ENCODE measurements around the gene RASSF7. TPM values are rescaled to one million over a fixed set of nuclear protein-coding genes. Genes with fewer than 3 reads are reported as not detected.
A peak's percentile ranks its signal among the peaks of the same experiment; 100 is the strongest.

The RASSF7 gene
- total and polyA plus RNA-seq, 2 donors (not counting 1 experiment from before 2014, with no cell fraction given): 29.8 to 89.3 TPM

GRCh38 chr11:579830-580601 is 19.2 kb downstream of the RASSF7 start:
- Histone ChIP-seq H3K9ac (ENCODE audit: low read length) (no peak overlapping the region), H3K4me2 (replicated peaks; ENCODE audit: low read depth, low read length, poor library complexity, severe bottlenecking) (peak overlapping the region; percentile 6), H4K20me1 (ENCODE audit: control insufficient read depth, insufficient read depth, low read length, poor library complexity, severe bottlenecking) (peaks cover 81% of the 10 kb centered on the region), H3K9me3 (ENCODE audit: control extremely low read depth in 1 of 3, control insufficient read depth in 2 of 3, insufficient read depth in 1 of 3, low read length in 2 of 3) (peaks cover 0 to under 1% (median 0%) of the 10 kb centered on the region in 3 donors), H2AFZ (ENCODE audit: insufficient read depth, low read depth, low read length, poor library complexity, severe bottlenecking) (no peak overlapping the region), H3K79me2 (ENCODE audit: control insufficient read depth, insufficient read depth, low read length) (peaks cover 82% of the 10 kb centered on the region), H3K27me3 (replicated peaks in 1 of 4; ENCODE audit: control extremely low read depth in 1 of 4, control insufficient read depth in 3 of 4, insufficient read depth in 4 of 4, low read length in 3 of 4) (peaks cover 0 to 2% (median under 1%) of the 10 kb centered on the region in 4 experiments), H3K4me1 (ENCODE audit: control insufficient read depth in 2 of 2, insufficient read depth in 2 of 2, low read length in 2 of 2) (peaks cover 26 to 41% of the 10 kb centered on the region in 2 donors), H3K27ac (ENCODE audit: low read length in 2 of 2) (no peak overlapping the region), H3K36me3 (replicated peaks in 1 of 2; ENCODE audit: control extremely low read depth in 1 of 2, control insufficient read depth in 1 of 2, extremely low read depth in 1 of 2, insufficient read depth in 2 of 2, low read length in 1 of 2) (peaks cover 1 to 20% of the 10 kb centered on the region in 2 experiments), H3K4me3 (ENCODE audit: control extremely low read depth in 1 of 5, extremely low read depth in 1 of 5, insufficient read depth in 1 of 5, low read depth in 2 of 5, low read length in 4 of 5) (no peak overlapping the region)
- peaks cover 39% of the 10 kb centered on the region for H3K4me1 Mint-ChIP-seq
- 94% methylated on average over 20 of the region's 20 CpGs for WGBS (ENCODE audit: insufficient coverage)
- H3K9me3 Mint-ChIP-seq (ENCODE audit: insufficient read depth): no peaks in the 10 kb centered on the region
- TF ChIP-seq CTCF (IDR thresholded peaks at IDR 0.05) (no peak), EZH2 (IDR thresholded peaks at IDR 0.05; ENCODE audit: borderline replicate concordance, insufficient read depth, low read depth, low read length, poor library complexity, severe bottlenecking) (no peak)
- ATAC-seq (ENCODE audit: low read depth): no peak
- intact Hi-C loops (cut with micrococcal nuclease): loop anchor here (10.0 kb wide), 1 partner anchor 805 kb away; the partner anchor contains the start of gene BRSK2
- ChIA-PET CTCF (interaction anchor here (1.1 kb wide), 1 partner anchor 36 kb away, joined by 3 read pairs; the partner anchor contains the start of gene IRF7), POLR2A (interaction anchor here (0.7 kb wide), 1 partner anchor 67 kb away, joined by 3 read pairs; no protein-coding TSS in a partner anchor)
- H3K27ac Mint-ChIP-seq: no peak overlapping the region
- DNase-seq: no peak
- H3K27me3 Mint-ChIP-seq: peaks cover 3% of the 10 kb centered on the region
- peak overlapping the region; percentile 52 for H3K4me3 Mint-ChIP-seq

- peaks cover 94% of the 10 kb centered on the region for H3K79me2 ChIP-seq (ENCODE audit: control insufficient read depth, insufficient read depth, low read length)
- no peak overlapping the region for H3K4me3 ChIP-seq (ENCODE audit: control extremely low read depth in 1 of 5, extremely low read depth in 1 of 5, insufficient read depth in 1 of 5, low read depth in 2 of 5, low read length in 4 of 5)
- no peak for TF ChIP-seq CTCF (IDR thresholded peaks at IDR 0.05)
- no peak for TF ChIP-seq EZH2 (IDR thresholded peaks at IDR 0.05; ENCODE audit: borderline replicate concordance, insufficient read depth, low read depth, low read length, poor library complexity, severe bottlenecking)
- H3K9me3 Mint-ChIP-seq (ENCODE audit: insufficient read depth): no peaks in the 10 kb centered on the region
- 96% methylated on average over 11 of the region's 14 CpGs for WGBS (ENCODE audit: insufficient coverage)
- ChIA-PET POLR2A (no interaction called here), CTCF (interaction anchor here (1.1 kb wide), 1 partner anchor 35 kb away, joined by 3 read pairs; the partner anchor contains the start of gene IRF7)
- H3K9me3 ChIP-seq (ENCODE audit: control extremely low read depth in 1 of 3, control insufficient read depth in 2 of 3, insufficient read depth in 1 of 3, low read length in 2 of 3): no peaks in the 10 kb centered on the region
- no peak overlapping the region for H2AFZ ChIP-seq (ENCODE audit: insufficient read depth, low read depth, low read length, poor library complexity, severe bottlenecking)
- DNase-seq (no peak), ATAC-seq (ENCODE audit: low read depth) (no peak)
- H3K27me3 Mint-ChIP-seq: no peaks in the 10 kb centered on the region
- H3K4me2 ChIP-seq (replicated peaks; ENCODE audit: low read depth, low read length, poor library complexity, severe bottlenecking): no peak overlapping the region
- no peak overlapping the region for H3K4me3 Mint-ChIP-seq
- H4K20me1 ChIP-seq (ENCODE audit: control insufficient read depth, insufficient read depth, low read length, poor library complexity, severe bottlenecking): peaks cover 88% of the 10 kb centered on the region
- no peaks in the 10 kb centered on the region for H3K27me3 ChIP-seq (replicated peaks in 1 of 4; ENCODE audit: control extremely low read depth in 1 of 4, control insufficient read depth in 3 of 4, insufficient read depth in 4 of 4, low read length in 3 of 4)
- intact Hi-C loops (cut with micrococcal nuclease): no loop called here
- H3K27ac Mint-ChIP-seq: no peak overlapping the region
- peaks cover 20 to 39% of the 10 kb centered on the region in 2 donors for H3K4me1 ChIP-seq (ENCODE audit: control insufficient read depth in 2 of 2, insufficient read depth in 2 of 2, low read length in 2 of 2)
- peaks cover 1 to 26% of the 10 kb centered on the region in 2 experiments for H3K36me3 ChIP-seq (replicated peaks in 1 of 2; ENCODE audit: control extremely low read depth in 1 of 2, control insufficient read depth in 1 of 2, extremely low read depth in 1 of 2, insufficient read depth in 2 of 2, low read length in 1 of 2)
- H3K9ac ChIP-seq (ENCODE audit: low read length): no peak overlapping the region
- H3K4me1 Mint-ChIP-seq: peaks cover 37% of the 10 kb centered on the region
- H3K27ac ChIP-seq (ENCODE audit: low read length in 2 of 2): no peak overlapping the region
These were observed 20.6 kb downstream of the RASSF7 start for GRCh38 chr11:581342-581741.

All from B cell (primary cell).